NCI-H2227 (cell line): Measurements from ENCODE around the gene TUBB.
A peak's percentile ranks its signal among the peaks of the same experiment; 100 is the strongest.
"Not testable (repeated sequence)": the region's sequence is repeated elsewhere in the genome, so short reads cannot be mapped to it uniquely, and the experiment has no call there.

Source experiments
- DNase-seq: peaks from one replicate; lab custom pipeline; 2025; ENCODE audit not compliant: unreplicated experiment; lab: John Stamatoyannopoulos, UW

The TUBB gene

GRCh38 chr6:30759575-30760239, 39.6 kb downstream of the TUBB start:
- no peak for DNase-seq

GRCh38 chr6:30760549-30760948, 40.4 kb downstream of the TUBB start:
- DNase-seq = no peak

- no peak for DNase-seq
Observed at GRCh38 chr6:30761791-30762429, 41.8 kb downstream of the TUBB start.

- DNase-seq = no peak
Observed at GRCh38 chr6:30763155-30763617, 43.0 kb downstream of the TUBB start.

- DNase-seq = peak; percentile 35
Observed at GRCh38 chr6:30763618-30764489, 43.7 kb downstream of the TUBB start.

GRCh38 chr6:30764490-30765043, 44.4 kb downstream of the TUBB start:
- DNase-seq = not testable (repeated sequence)

- DNase-seq = not testable (repeated sequence)
Observed at GRCh38 chr6:30765495-30765894, 45.3 kb downstream of the TUBB start.

GRCh38 chr6:30766461-30767157, 46.5 kb downstream of the TUBB start:
- no peak for DNase-seq

- no peak for DNase-seq
Observed at GRCh38 chr6:30767158-30767943, 47.2 kb downstream of the TUBB start.

GRCh38 chr6:30767944-30768301, 47.8 kb downstream of the TUBB start:
- DNase-seq = no peak

GRCh38 chr6:30768634-30769087, 48.5 kb downstream of the TUBB start:
- DNase-seq = no peak

- peak; percentile 33 for DNase-seq
Observed at GRCh38 chr6:30769088-30769852, 49.1 kb downstream of the TUBB start.

GRCh38 chr6:30769853-30770524, 49.8 kb downstream of the TUBB start:
- no peak for DNase-seq

GRCh38 chr6:30770592-30770991, 50.4 kb downstream of the TUBB start:
- no peak for DNase-seq

GRCh38 chr6:30774701-30775100, 54.5 kb downstream of the TUBB start:
- DNase-seq = no peak
